HepG2 (cell line): ENCODE data around the gene MFAP4. TPM values are rescaled to one million over a fixed set of nuclear protein-coding genes. Genes with fewer than 3 reads are reported as not detected.
A peak's percentile ranks its signal among the peaks of the same experiment; 100 is the strongest.

ENCODE experiments used
- DMAP1 ChIP-seq: IDR thresholded peaks from 2 replicates; pipeline ENCODE4 v1.6.1; 2016
- ELF4 ChIP-seq: sonication (generic); formaldehyde crosslinking; IDR thresholded peaks from 2 replicates; pipeline ENCODE4 v1.5.0; 2020; ENCODE audit warnings: missing genetic modification reagents, mild to moderate bottlenecking, moderate library complexity, borderline replicate concordance
- FLYWCH1 ChIP-seq: sonication (generic); formaldehyde crosslinking; IDR thresholded peaks from 2 replicates; pipeline ENCODE4 v1.8.1; 2023; ENCODE audit warnings: mild to moderate bottlenecking, missing genetic modification reagents
- HHEX ChIP-seq: IDR thresholded peaks from 2 replicates; pipeline ENCODE4 v1.6.1; 2016; ENCODE audit warnings: control low read depth
- HOXA3 ChIP-seq: sonication (generic); formaldehyde crosslinking; IDR thresholded peaks from 2 replicates; pipeline ENCODE4 v1.5.0; 2020; ENCODE audit warnings: missing genetic modification reagents
- NCOR1 ChIP-seq: fragments of 200-600 bp; sonication (generic); IDR thresholded peaks from 2 replicates; pipeline ENCODE4 v1.7.0; 2017; ENCODE audit warnings: antibody characterized with exemption, low read length, borderline replicate concordance
- RBM22 ChIP-seq: fragments of 200-400 bp; formaldehyde crosslinking; optimal IDR thresholded peaks from 2 replicates; pipeline ENCODE3; 2017; ENCODE audit warnings: mild to moderate bottlenecking, low read length, moderate library complexity
- RFX5 ChIP-seq: IDR thresholded peaks from 2 replicates; pipeline ENCODE4 v1.6.1; 2011; ENCODE audit warnings: low read depth, low read length, improper control_type of control experiment
- SP4 ChIP-seq: sonication (generic); formaldehyde crosslinking; IDR thresholded peaks from 2 replicates; pipeline ENCODE4 v1.8.1; 2023; ENCODE audit warnings: mild to moderate bottlenecking, missing genetic modification reagents
- YY1 ChIP-seq: IDR thresholded peaks from 2 replicates; pipeline ENCODE4 v1.6.1; 2011; ENCODE audit warnings: low read length, low read depth, moderate library complexity, mild to moderate bottlenecking; ENCODE audit not compliant: insufficient read depth, insufficient replicate concordance
- ZMYM2 ChIP-seq: sonication (generic); formaldehyde crosslinking; IDR thresholded peaks from 2 replicates; pipeline ENCODE4 v1.8.0; 2022; ENCODE audit warnings: mild to moderate bottlenecking, missing genetic modification reagents
- ZNF10 ChIP-seq: sonication (generic); formaldehyde crosslinking; IDR thresholded peaks from 2 replicates; pipeline ENCODE4 v1.4.0; 2020; ENCODE audit warnings: mild to moderate bottlenecking, low read depth, missing genetic modification reagents, borderline replicate concordance
- ZNF292 ChIP-seq: sonication (generic); formaldehyde crosslinking; IDR thresholded peaks from 2 replicates; pipeline ENCODE4 v1.8.1; 2022; ENCODE audit warnings: mild to moderate bottlenecking, low read depth, missing genetic modification reagents, borderline replicate concordance
- ZNF605 ChIP-seq: sonication (generic); formaldehyde crosslinking; IDR thresholded peaks from 2 replicates; pipeline ENCODE4 v1.8.0; 2022; ENCODE audit warnings: mild to moderate bottlenecking, missing genetic modification reagents
- polyA plus RNA-seq, 8 experiments: library from polyadenylated mRNA; depleted of rRNA in 3 of 8; stranded (reverse) in 7 of 8; unstranded in 1 of 8; fragments of >200 nt; fragmentation: Illumina TruSeq in 4 of 8; extraction: Trizol in 4 of 8; gene quantifications; 2 replicates each; pipeline versions ENCODE4 v1.2.1 to v1.2.3, GENCODE V29; 2011 to 2016; ENCODE audit warnings: low read depth in 4 of 8, missing spikeins in 1 of 8, mixed read lengths in 1 of 8; ENCODE audit not compliant: insufficient read depth in 1 of 8
- total RNA-seq, 5 experiments: library from RNA; depleted of rRNA; stranded (reverse); fragments of >200 nt; fragmentation: Illumina TruSeq; extraction: Trizol; gene quantifications; 2 replicates each; pipeline ENCODE4 v1.2.3, GENCODE V29; 2016; ENCODE audit warnings: low read depth in 1 of 5
- TF ChIP-seq, protein P1 (sequence below): IDR thresholded peaks from 2 replicates; pipeline ENCODE4 v1.6.1; 2016; ENCODE audit warnings: mild to moderate bottlenecking, missing biosample characterization, missing genetic modification reagents
- TF ChIP-seq, protein P2 (sequence below), 2 experiments: IDR thresholded peaks; 2 replicates each; pipeline ENCODE4 v1.6.1; 2011 to 2012; ENCODE audit warnings: low read length in 2 of 2, borderline replicate concordance in 1 of 2, low read depth in 1 of 2, mild to moderate bottlenecking in 1 of 2, moderate library complexity in 1 of 2
- TF ChIP-seq, protein P3 (sequence below): sonication (generic); formaldehyde crosslinking; IDR thresholded peaks from 2 replicates; pipeline ENCODE4 v1.4.0; 2020; ENCODE audit warnings: missing genetic modification reagents
- TF ChIP-seq, protein P4 (sequence below): sonication (generic); formaldehyde crosslinking; IDR thresholded peaks from 2 replicates; pipeline ENCODE4 v1.5.0; 2020; ENCODE audit warnings: mild to moderate bottlenecking, missing genetic modification reagents

The MFAP4 gene
- total and polyA plus RNA-seq, 2 of the 13 experiments (the other 11 are each of a cell fraction or from before 2014, with no cell fraction given) = 0.08 TPM; not detected in 1

DNA sequence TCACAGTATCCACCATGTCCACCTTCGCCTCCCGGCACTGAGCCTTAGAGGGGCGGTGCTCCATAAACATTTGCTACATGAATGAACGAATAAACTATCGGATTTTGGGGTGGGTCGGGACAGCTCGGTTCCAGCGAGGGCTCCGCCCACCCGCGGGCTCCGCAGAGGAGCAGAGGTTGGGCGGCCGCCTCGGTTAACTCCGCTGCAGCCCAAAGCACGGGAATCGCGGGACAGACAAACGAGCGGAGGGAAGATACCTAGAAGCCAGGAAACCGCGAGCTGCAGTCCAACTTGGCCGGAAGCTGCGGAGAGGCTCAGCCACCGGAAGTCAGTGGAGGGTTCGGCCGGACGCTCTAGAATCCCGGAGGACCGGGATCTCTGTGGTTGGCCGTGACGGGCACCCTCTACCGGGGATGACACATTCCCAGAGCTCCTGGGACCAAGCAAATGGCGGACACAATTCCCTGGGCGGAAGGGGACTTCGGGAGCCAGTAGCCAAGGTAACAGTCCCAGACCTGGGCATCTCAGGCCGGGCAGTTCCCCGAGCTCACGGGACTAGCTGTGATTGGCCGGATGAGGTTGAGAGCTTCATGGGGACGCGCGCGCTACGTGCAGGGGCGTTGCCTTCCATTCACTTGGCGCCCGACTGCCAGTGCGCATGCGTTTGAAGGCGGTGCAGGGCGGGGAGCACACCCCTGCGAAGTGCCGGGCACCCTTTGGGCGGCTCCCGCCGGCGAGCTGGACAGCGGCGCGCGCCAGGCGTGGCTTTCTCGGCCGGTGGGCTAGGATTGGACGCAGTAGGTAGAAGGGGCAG is 9.2 kb downstream of the MFAP4 start (continued):
- TF ChIP-seq ZNF10 (CRISPR knock-in tag) (no peak), HOXA3 (CRISPR knock-in tag) (peak; percentile 81), DMAP1 (CRISPR knock-in tag) (no peak), NCOR1 (no peak), ZNF292 (CRISPR knock-in tag) (no peak), YY1 (peak; percentile 86), ELF4 (CRISPR knock-in tag) (0 out of 2 replicates have a peak, but pooled peaks have one; percentile 56), RFX5 (no peak), ZMYM2 (no peak), SP4 (CRISPR knock-in tag) (peak; percentile 92), RBM22 (no peak), ZNF605 (peak; percentile 81), FLYWCH1 (CRISPR knock-in tag) (no peak), HHEX (CRISPR knock-in tag) (no peak)
- TF ChIP-seq, protein P1, sequence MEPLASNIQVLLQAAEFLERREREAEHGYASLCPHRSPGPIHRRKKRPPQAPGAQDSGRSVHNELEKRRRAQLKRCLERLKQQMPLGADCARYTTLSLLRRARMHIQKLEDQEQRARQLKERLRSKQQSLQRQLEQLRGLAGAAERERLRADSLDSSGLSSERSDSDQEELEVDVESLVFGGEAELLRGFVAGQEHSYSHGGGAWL (CRISPR knock-in tag) = no peak
- TF ChIP-seq, protein P2, sequence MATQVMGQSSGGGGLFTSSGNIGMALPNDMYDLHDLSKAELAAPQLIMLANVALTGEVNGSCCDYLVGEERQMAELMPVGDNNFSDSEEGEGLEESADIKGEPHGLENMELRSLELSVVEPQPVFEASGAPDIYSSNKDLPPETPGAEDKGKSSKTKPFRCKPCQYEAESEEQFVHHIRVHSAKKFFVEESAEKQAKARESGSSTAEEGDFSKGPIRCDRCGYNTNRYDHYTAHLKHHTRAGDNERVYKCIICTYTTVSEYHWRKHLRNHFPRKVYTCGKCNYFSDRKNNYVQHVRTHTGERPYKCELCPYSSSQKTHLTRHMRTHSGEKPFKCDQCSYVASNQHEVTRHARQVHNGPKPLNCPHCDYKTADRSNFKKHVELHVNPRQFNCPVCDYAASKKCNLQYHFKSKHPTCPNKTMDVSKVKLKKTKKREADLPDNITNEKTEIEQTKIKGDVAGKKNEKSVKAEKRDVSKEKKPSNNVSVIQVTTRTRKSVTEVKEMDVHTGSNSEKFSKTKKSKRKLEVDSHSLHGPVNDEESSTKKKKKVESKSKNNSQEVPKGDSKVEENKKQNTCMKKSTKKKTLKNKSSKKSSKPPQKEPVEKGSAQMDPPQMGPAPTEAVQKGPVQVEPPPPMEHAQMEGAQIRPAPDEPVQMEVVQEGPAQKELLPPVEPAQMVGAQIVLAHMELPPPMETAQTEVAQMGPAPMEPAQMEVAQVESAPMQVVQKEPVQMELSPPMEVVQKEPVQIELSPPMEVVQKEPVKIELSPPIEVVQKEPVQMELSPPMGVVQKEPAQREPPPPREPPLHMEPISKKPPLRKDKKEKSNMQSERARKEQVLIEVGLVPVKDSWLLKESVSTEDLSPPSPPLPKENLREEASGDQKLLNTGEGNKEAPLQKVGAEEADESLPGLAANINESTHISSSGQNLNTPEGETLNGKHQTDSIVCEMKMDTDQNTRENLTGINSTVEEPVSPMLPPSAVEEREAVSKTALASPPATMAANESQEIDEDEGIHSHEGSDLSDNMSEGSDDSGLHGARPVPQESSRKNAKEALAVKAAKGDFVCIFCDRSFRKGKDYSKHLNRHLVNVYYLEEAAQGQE (IDR thresholded peaks at IDR 0.05; ENCODE audit: borderline replicate concordance in 1 of 2, low read depth in 1 of 2, low read length in 2 of 2) = peak; percentile 63 to 88
- TF ChIP-seq, protein P3, sequence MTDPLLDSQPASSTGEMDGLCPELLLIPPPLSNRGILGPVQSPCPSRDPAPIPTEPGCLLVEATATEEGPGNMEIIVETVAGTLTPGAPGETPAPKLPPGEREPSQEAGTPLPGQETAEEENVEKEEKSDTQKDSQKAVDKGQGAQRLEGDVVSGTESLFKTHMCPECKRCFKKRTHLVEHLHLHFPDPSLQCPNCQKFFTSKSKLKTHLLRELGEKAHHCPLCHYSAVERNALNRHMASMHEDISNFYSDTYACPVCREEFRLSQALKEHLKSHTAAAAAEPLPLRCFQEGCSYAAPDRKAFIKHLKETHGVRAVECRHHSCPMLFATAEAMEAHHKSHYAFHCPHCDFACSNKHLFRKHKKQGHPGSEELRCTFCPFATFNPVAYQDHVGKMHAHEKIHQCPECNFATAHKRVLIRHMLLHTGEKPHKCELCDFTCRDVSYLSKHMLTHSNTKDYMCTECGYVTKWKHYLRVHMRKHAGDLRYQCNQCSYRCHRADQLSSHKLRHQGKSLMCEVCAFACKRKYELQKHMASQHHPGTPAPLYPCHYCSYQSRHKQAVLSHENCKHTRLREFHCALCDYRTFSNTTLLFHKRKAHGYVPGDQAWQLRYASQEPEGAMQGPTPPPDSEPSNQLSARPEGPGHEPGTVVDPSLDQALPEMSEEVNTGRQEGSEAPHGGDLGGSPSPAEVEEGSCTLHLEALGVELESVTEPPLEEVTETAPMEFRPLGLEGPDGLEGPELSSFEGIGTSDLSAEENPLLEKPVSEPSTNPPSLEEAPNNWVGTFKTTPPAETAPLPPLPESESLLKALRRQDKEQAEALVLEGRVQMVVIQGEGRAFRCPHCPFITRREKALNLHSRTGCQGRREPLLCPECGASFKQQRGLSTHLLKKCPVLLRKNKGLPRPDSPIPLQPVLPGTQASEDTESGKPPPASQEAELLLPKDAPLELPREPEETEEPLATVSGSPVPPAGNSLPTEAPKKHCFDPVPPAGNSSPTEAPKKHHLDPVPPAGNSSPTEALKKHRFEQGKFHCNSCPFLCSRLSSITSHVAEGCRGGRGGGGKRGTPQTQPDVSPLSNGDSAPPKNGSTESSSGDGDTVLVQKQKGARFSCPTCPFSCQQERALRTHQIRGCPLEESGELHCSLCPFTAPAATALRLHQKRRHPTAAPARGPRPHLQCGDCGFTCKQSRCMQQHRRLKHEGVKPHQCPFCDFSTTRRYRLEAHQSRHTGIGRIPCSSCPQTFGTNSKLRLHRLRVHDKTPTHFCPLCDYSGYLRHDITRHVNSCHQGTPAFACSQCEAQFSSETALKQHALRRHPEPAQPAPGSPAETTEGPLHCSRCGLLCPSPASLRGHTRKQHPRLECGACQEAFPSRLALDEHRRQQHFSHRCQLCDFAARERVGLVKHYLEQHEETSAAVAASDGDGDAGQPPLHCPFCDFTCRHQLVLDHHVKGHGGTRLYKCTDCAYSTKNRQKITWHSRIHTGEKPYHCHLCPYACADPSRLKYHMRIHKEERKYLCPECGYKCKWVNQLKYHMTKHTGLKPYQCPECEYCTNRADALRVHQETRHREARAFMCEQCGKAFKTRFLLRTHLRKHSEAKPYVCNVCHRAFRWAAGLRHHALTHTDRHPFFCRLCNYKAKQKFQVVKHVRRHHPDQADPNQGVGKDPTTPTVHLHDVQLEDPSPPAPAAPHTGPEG = no peak
- TF ChIP-seq, protein P4, sequence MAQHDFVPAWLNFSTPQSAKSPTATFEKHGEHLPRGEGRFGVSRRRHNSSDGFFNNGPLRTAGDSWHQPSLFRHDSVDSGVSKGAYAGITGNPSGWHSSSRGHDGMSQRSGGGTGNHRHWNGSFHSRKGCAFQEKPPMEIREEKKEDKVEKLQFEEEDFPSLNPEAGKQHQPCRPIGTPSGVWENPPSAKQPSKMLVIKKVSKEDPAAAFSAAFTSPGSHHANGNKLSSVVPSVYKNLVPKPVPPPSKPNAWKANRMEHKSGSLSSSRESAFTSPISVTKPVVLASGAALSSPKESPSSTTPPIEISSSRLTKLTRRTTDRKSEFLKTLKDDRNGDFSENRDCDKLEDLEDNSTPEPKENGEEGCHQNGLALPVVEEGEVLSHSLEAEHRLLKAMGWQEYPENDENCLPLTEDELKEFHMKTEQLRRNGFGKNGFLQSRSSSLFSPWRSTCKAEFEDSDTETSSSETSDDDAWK (CRISPR knock-in tag) = no peak
